Caco-2 (cell line): ENCODE measurements around the gene GRIN2A. TPM values are rescaled to one million over a fixed set of nuclear protein-coding genes. Genes with fewer than 3 reads are reported as not detected.

Source experiments
- BruUV-seq: library from RNA; stranded (reverse); fragments of 400-500 nt; replicated peaks from 2 replicates; lab custom pipeline; 2021; lab: Mats Ljungman, UMichigan
- CTCF ChIA-PET: fragments of 300-600 bp; sonication (Branson Sonifier 250); formaldehyde crosslinking; loops from one replicate; lab custom pipeline; 2022; ENCODE audit warnings: antibody characterized with exemption; lab: Charles Lee
- POLR2A ChIA-PET: fragments of 300-600 bp; sonication (Branson Sonifier 250); formaldehyde crosslinking; loops from one replicate; lab custom pipeline; 2022; ENCODE audit warnings: antibody characterized with exemption; lab: Charles Lee
- DNase-seq, 2 experiments: peaks; one replicate each; pipeline versions ENCODE4 v3.0.0 to v3.0.0-alpha.2; 2020 to 2022
- H3K27me3 ChIP-seq: replicated peaks from 2 replicates; pipeline ENCODE4 v1.6.0; 2011; ENCODE audit warnings: low read length; ENCODE audit not compliant: control insufficient read depth, insufficient read depth
- H3K36me3 ChIP-seq: 2 replicates; pipeline ENCODE4 v1.5.1; 2011; ENCODE audit warnings: low read length; ENCODE audit not compliant: control insufficient read depth, insufficient read depth
- H3K4me1 ChIP-seq: fragments of 250-450 bp; sonication (Bioruptor Pico); 2 replicates; pipeline ENCODE4 v1.5.1; 2020; ENCODE audit warnings: mild to moderate bottlenecking
- H3K4me3 ChIP-seq: 2 replicates; pipeline ENCODE4 v1.5.1; 2011; ENCODE audit warnings: low read depth, mild to moderate bottlenecking, control low read depth, low read length
- H3K9me3 ChIP-seq: fragments of 250-450 bp; sonication (Bioruptor Pico); 2 replicates; pipeline ENCODE4 v1.5.1; 2020; ENCODE audit warnings: mild to moderate bottlenecking, moderate library complexity
- H3K27ac Mint-ChIP-seq: one replicate; pipeline ENCODE4 v1.8.0; 2022; ENCODE audit warnings: mixed read lengths; ENCODE audit not compliant: unreplicated experiment
- H3K27me3 Mint-ChIP-seq: one replicate; pipeline ENCODE4 v1.8.0; 2022; ENCODE audit warnings: mixed read lengths; ENCODE audit not compliant: insufficient read depth, unreplicated experiment
- H3K36me3 Mint-ChIP-seq: one replicate; pipeline ENCODE4 v1.8.0; 2022; ENCODE audit warnings: mild to moderate bottlenecking, mixed read lengths; ENCODE audit not compliant: insufficient read depth, unreplicated experiment
- H3K4me1 Mint-ChIP-seq: one replicate; pipeline ENCODE4 v1.8.0; 2022; ENCODE audit warnings: low read depth, mixed read lengths; ENCODE audit not compliant: unreplicated experiment
- H3K4me3 Mint-ChIP-seq: one replicate; pipeline ENCODE4 v1.8.0; 2022; ENCODE audit warnings: mild to moderate bottlenecking, moderate library complexity, mixed read lengths; ENCODE audit not compliant: unreplicated experiment
- H3K9me3 Mint-ChIP-seq: one replicate; pipeline ENCODE4 v1.8.0; 2022; ENCODE audit warnings: mixed read lengths; ENCODE audit not compliant: unreplicated experiment
- intact Hi-C: fragments of 100-400 bp; cut with micrococcal nuclease; formaldehyde crosslinking; loops from one replicate; pipeline ENCODE4 v1.10.0; 2022; ENCODE audit not compliant: unreplicated experiment
- total RNA-seq: library from RNA; stranded (reverse); gene quantifications from 2 replicates; pipeline ENCODE4 v1.2.3, GENCODE V29; 2022
- TF ChIP-seq, protein P1 (sequence below), 2 experiments: fragments of 200-600 bp in 1 of 2; IDR thresholded peaks; 1 replicate in 1 of 2; 2 replicates in 1 of 2; pipeline versions ENCODE4 v1.5.1 to v1.8.0; 2011 to 2022; ENCODE audit warnings: antibody characterized with exemption in 1 of 2, control low read depth in 1 of 2, inconsistent platforms in 1 of 2, low read depth in 1 of 2, low read length in 1 of 2, mild to moderate bottlenecking in 1 of 2, moderate library complexity in 1 of 2; ENCODE audit not compliant: insufficient read depth in 1 of 2, severe bottlenecking in 1 of 2, unreplicated experiment in 1 of 2

The GRIN2A gene
- total RNA-seq, 1 experiment from 2014 or later, result 0.54 TPM

DNA sequence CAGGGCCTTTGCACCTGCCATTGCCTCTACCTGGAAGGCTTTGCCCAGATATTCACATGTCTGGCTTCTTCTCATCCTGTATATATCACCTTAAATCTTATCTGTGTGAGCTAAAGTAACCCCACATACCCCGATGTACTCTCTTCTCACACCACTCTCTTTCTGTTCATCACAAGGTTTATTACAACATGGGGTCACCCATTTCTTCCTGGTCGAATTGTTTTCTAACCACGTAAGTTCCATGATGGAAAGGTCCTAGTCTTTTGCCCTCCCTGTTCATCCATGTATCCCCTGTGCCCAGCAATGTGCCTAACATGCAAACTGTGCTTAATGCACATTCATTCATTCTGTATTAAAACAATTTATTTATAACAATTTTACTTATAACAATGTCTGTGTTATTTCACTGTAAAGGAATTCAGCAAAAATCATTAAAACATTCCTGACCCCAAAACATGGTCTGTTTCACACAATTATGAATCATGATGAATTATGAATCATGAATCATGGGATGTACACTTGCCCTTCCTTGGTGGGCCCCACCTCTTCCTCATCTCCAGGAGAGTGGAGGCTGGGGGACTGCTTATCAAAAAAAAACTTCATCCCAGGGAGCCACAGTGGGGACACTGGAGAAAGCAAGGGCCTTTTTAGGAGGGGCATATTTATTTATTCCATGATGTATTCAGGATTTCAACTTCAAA, 336.4 kb downstream of the GRIN2A start:
- H3K9me3 ChIP-seq, result no peaks in the 10 kb centered on the region
- no peaks in the 10 kb centered on the region for H3K9me3 Mint-ChIP-seq
- no peak for DNase-seq
- no peaks in the 10 kb centered on the region; the same call in 1 of the 2 replicates for H3K27me3 ChIP-seq
- no peaks in the 10 kb centered on the region; the same call in 1 of the 2 replicates for H3K36me3 ChIP-seq
- H3K4me3 ChIP-seq, result no peak overlapping the region
- H3K4me3 Mint-ChIP-seq, result no peak overlapping the region
- CTCF ChIA-PET, result no interaction called here
- POLR2A ChIA-PET, result no interaction called here
- peaks cover 19% of the 10 kb centered on the region for H3K27me3 Mint-ChIP-seq
- H3K36me3 Mint-ChIP-seq, result no peaks in the 10 kb centered on the region
- intact Hi-C loops, result no loop called here
- H3K27ac Mint-ChIP-seq, result no peak overlapping the region
- H3K4me1 Mint-ChIP-seq, result no peaks in the 10 kb centered on the region
- TF ChIP-seq, protein P1, sequence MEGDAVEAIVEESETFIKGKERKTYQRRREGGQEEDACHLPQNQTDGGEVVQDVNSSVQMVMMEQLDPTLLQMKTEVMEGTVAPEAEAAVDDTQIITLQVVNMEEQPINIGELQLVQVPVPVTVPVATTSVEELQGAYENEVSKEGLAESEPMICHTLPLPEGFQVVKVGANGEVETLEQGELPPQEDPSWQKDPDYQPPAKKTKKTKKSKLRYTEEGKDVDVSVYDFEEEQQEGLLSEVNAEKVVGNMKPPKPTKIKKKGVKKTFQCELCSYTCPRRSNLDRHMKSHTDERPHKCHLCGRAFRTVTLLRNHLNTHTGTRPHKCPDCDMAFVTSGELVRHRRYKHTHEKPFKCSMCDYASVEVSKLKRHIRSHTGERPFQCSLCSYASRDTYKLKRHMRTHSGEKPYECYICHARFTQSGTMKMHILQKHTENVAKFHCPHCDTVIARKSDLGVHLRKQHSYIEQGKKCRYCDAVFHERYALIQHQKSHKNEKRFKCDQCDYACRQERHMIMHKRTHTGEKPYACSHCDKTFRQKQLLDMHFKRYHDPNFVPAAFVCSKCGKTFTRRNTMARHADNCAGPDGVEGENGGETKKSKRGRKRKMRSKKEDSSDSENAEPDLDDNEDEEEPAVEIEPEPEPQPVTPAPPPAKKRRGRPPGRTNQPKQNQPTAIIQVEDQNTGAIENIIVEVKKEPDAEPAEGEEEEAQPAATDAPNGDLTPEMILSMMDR (IDR thresholded peaks at IDR 0.05; ENCODE audit: insufficient read depth in 1 of 2, low read depth in 1 of 2, low read length in 1 of 2, severe bottlenecking in 1 of 2, unreplicated experiment in 1 of 2), result no peak
- H3K4me1 ChIP-seq, result no peaks in the 10 kb centered on the region
- BruUV-seq, result no TSS peak

DNA sequence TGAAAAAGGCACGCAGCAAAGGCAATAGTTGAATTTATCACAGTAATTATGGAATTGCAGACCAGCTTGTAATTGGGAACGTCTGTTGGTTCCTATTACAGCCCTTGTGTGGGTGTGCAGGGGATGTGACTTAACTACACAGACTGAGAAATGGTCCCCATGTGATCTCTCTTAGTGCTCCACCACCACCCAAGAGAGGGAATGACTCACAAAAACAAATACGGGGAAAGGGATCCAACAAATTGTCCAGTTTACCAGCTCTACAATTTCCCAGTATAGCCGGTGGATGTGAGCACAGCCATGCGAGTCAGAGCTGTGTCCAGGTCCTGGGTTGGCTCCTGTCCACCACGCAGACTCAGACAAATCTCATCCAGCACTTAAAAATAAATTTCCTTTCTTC, 337.9 kb downstream of the GRIN2A start:
- Mint-ChIP-seq H3K36me3 (no peaks in the 10 kb centered on the region), H3K9me3 (no peaks in the 10 kb centered on the region), H3K4me1 (no peaks in the 10 kb centered on the region), H3K27ac (no peak overlapping the region), H3K4me3 (no peak overlapping the region), H3K27me3 (peaks cover 12% of the 10 kb centered on the region)
- H3K4me3 ChIP-seq, result no peak overlapping the region
- no peaks in the 10 kb centered on the region for H3K9me3 ChIP-seq
- POLR2A ChIA-PET, result no interaction called here
- TF ChIP-seq, protein P1 (IDR thresholded peaks at IDR 0.05; ENCODE audit: insufficient read depth in 1 of 2, low read depth in 1 of 2, low read length in 1 of 2, severe bottlenecking in 1 of 2, unreplicated experiment in 1 of 2), result no peak
- H3K27me3 ChIP-seq, result no peaks in the 10 kb centered on the region; the same call in 1 of the 2 replicates
- CTCF ChIA-PET, result no interaction called here
- intact Hi-C loops, result no loop called here
- no peaks in the 10 kb centered on the region; the same call in 1 of the 2 replicates for H3K36me3 ChIP-seq
- no peaks in the 10 kb centered on the region for H3K4me1 ChIP-seq
- no peak for DNase-seq
- no TSS peak for BruUV-seq

DNA sequence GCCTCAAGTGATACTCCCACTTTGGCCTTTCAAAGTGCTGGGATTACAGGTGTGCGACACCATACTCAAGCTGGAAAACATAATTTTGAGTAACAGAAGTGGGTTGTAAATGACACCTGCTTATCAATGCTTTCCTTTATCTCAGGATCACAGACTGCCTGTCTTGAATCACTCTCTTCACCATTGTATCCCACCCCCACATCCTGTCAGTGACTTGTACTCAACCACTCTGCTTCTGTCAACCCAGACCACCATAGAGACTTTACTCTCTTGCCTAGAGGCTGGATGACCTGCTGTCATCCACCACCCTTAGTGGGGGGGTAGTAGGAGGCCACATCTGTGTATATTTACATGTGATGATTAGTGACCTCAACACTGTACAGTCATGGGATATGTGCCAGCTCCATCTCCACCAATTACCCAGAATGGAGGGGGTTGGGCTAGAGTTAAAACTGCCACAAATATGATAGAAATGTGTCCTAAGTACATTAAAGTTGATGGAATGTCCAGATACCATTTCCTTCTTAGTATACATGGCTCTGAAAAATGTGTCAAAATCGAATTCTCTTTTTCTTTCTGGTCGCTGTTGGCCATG, 338.7 kb downstream of the GRIN2A start:
- BruUV-seq, result no TSS peak
- intact Hi-C loops, result no loop called here
- ChIA-PET CTCF (no interaction called here), POLR2A (no interaction called here)
- Mint-ChIP-seq H3K9me3 (no peaks in the 10 kb centered on the region), H3K27me3 (peaks cover 12% of the 10 kb centered on the region), H3K4me3 (no peak overlapping the region), H3K4me1 (no peaks in the 10 kb centered on the region), H3K27ac (no peak overlapping the region), H3K36me3 (no peaks in the 10 kb centered on the region)
- TF ChIP-seq, protein P1 (IDR thresholded peaks at IDR 0.05; ENCODE audit: insufficient read depth in 1 of 2, low read depth in 1 of 2, low read length in 1 of 2, severe bottlenecking in 1 of 2, unreplicated experiment in 1 of 2), result no peak
- DNase-seq, result no peak
- Histone ChIP-seq H3K4me3 (no peak overlapping the region), H3K4me1 (no peaks in the 10 kb centered on the region), H3K9me3 (no peaks in the 10 kb centered on the region), H3K36me3 (no peaks in the 10 kb centered on the region; the same call in 1 of the 2 replicates), H3K27me3 (no peaks in the 10 kb centered on the region; the same call in 1 of the 2 replicates)
